Neural progenitor cell (in vitro differentiated cells): ENCODE results near the gene C1orf21. TPM values are rescaled to one million over a fixed set of nuclear protein-coding genes. Genes with fewer than 3 reads are reported as not detected.

Experiments used
- DNase-seq: peaks from one replicate; pipeline ENCODE4 v3.0.0-alpha.2; 2016; ENCODE audit warnings: low spot score
- H2AFZ ChIP-seq: fragments of 200-600 bp; sonication (generic); replicated peaks from 2 replicates; pipeline ENCODE4 v1.6.1; 2016; ENCODE audit warnings: antibody characterized with exemption
- H3F3A ChIP-seq: fragments of 200-600 bp; sonication (generic); 2 replicates; pipeline ENCODE4 v1.6.1; 2016; ENCODE audit warnings: antibody characterized with exemption, low read depth
- H3K27ac ChIP-seq: fragments of 200-600 bp; sonication (generic); 2 replicates; pipeline ENCODE4 v1.5.1; 2016; ENCODE audit warnings: mild to moderate bottlenecking
- H3K27me3 ChIP-seq: fragments of 200-600 bp; sonication (generic); 2 replicates; pipeline ENCODE4 v1.6.1; 2016; ENCODE audit warnings: mild to moderate bottlenecking, moderate library complexity
- H3K36me3 ChIP-seq: fragments of 200-600 bp; sonication (generic); 2 replicates; pipeline ENCODE4 v1.5.1; 2016
- H3K4me1 ChIP-seq: fragments of 200-600 bp; sonication (generic); 2 replicates; pipeline ENCODE4 v1.6.1; 2016; ENCODE audit warnings: mixed run types
- H3K4me2 ChIP-seq: fragments of 200-600 bp; sonication (generic); 2 replicates; pipeline ENCODE4 v1.6.1; 2016
- H3K4me3 ChIP-seq: fragments of 200-600 bp; sonication (generic); 2 replicates; pipeline ENCODE4 v1.5.1; 2016
- H3K79me2 ChIP-seq: fragments of 200-600 bp; sonication (generic); 2 replicates; pipeline ENCODE4 v1.6.1; 2016; ENCODE audit warnings: low read depth
- H3K9ac ChIP-seq: fragments of 200-600 bp; sonication (generic); 2 replicates; pipeline ENCODE4 v1.6.1; 2016
- H3K9me3 ChIP-seq: fragments of 200-600 bp; sonication (generic); 2 replicates; pipeline ENCODE4 v1.5.1; 2016; ENCODE audit warnings: low read depth
- H4K20me1 ChIP-seq: fragments of 200-600 bp; sonication (generic); 2 replicates; pipeline ENCODE4 v1.6.1; 2016; ENCODE audit warnings: low read depth
- H3K27ac Mint-ChIP-seq: 3 replicates; pipeline ENCODE4 v1.8.0; 2021; ENCODE audit warnings: mixed read lengths
- H3K27me3 Mint-ChIP-seq: 2 replicates; pipeline ENCODE4 v1.8.0; 2022; ENCODE audit warnings: low read depth, mild to moderate bottlenecking, inconsistent platforms, moderate library complexity, mixed read lengths; ENCODE audit not compliant: insufficient read depth
- H3K36me3 Mint-ChIP-seq: 3 replicates; pipeline ENCODE4 v1.8.0; 2021; ENCODE audit warnings: mixed read lengths
- H3K4me1 Mint-ChIP-seq: 3 replicates; pipeline ENCODE4 v1.8.0; 2021; ENCODE audit warnings: mixed read lengths
- H3K4me3 Mint-ChIP-seq: 3 replicates; pipeline ENCODE4 v1.8.0; 2021; ENCODE audit warnings: mild to moderate bottlenecking, moderate library complexity, mixed read lengths
- H3K9me3 Mint-ChIP-seq: 3 replicates; pipeline ENCODE4 v1.8.0; 2020; ENCODE audit warnings: mixed read lengths
- CTCF ChIP-seq: fragments of 200-600 bp; sonication (generic); IDR thresholded peaks from 2 replicates; pipeline ENCODE4 v1.5.1; 2017; ENCODE audit warnings: antibody characterized with exemption, mild to moderate bottlenecking
- EZH2 ChIP-seq: fragments of 200-600 bp; sonication (generic); IDR thresholded peaks from 2 replicates; pipeline ENCODE4 v1.6.1; 2017; ENCODE audit warnings: antibody characterized with exemption, mild to moderate bottlenecking, moderate library complexity
- EZH2phosphoT487 ChIP-seq: fragments of 200-600 bp; sonication (generic); IDR thresholded peaks from 2 replicates; pipeline ENCODE4 v1.6.1; 2017; ENCODE audit warnings: antibody characterized with exemption
- total RNA-seq: library from RNA; depleted of rRNA; stranded (reverse); fragments of >200 nt; gene quantifications from 2 replicates; pipeline ENCODE4 v1.2.3, GENCODE V29; 2015; ENCODE audit warnings: low replicate concordance

The C1orf21 gene
- total RNA-seq, 1 donor from 2014 or later = 117 TPM

- H3K27ac ChIP-seq = no peak overlapping the region
- H3K36me3 ChIP-seq = peaks cover 8% of the 10 kb centered on the region
- TF ChIP-seq EZH2phosphoT487 = no peak
- no peak for TF ChIP-seq CTCF
- TF ChIP-seq EZH2 = no peak
- no peak overlapping the region for H3K4me2 ChIP-seq
- H2AFZ ChIP-seq = no peak overlapping the region
- peaks cover 19% of the 10 kb centered on the region for H3K79me2 ChIP-seq
- H3K27me3 ChIP-seq = no peaks in the 10 kb centered on the region
- H3K4me3 Mint-ChIP-seq = no peak overlapping the region
- no peak overlapping the region for H3K27ac Mint-ChIP-seq
- peaks cover 17% of the 10 kb centered on the region for H3K9me3 Mint-ChIP-seq
- H3K9me3 ChIP-seq = no peaks in the 10 kb centered on the region
- no peak overlapping the region for H3K9ac ChIP-seq
- H3F3A ChIP-seq = no peaks in the 10 kb centered on the region
- no peaks in the 10 kb centered on the region for H3K4me1 ChIP-seq
- no peak overlapping the region for H3K4me3 ChIP-seq
- no peaks in the 10 kb centered on the region for H3K4me1 Mint-ChIP-seq
- DNase-seq = no peak
- H3K27me3 Mint-ChIP-seq = no peaks in the 10 kb centered on the region
- peaks cover 29% of the 10 kb centered on the region for H3K36me3 Mint-ChIP-seq
- no peaks in the 10 kb centered on the region for H4K20me1 ChIP-seq
Measured at GRCh38 chr1:184539580-184539979, 152.8 kb downstream of the C1orf21 start.

GRCh38 chr1:184541537-184542152 lies 154.8 kb downstream of the C1orf21 start:
- TF ChIP-seq EZH2phosphoT487 (no peak), EZH2 (no peak), CTCF (no peak)
- DNase-seq = no peak
- H3K27me3 Mint-ChIP-seq = no peaks in the 10 kb centered on the region
- Histone ChIP-seq H3K27ac (no peak overlapping the region), H2AFZ (no peak overlapping the region), H3K4me2 (no peak overlapping the region), H3K4me1 (no peaks in the 10 kb centered on the region), H3K9ac (no peak overlapping the region), H3K4me3 (no peak overlapping the region), H3K79me2 (peaks cover 19% of the 10 kb centered on the region), H3K36me3 (peaks cover 8% of the 10 kb centered on the region), H3K9me3 (no peaks in the 10 kb centered on the region), H3K27me3 (no peaks in the 10 kb centered on the region), H4K20me1 (no peaks in the 10 kb centered on the region), H3F3A (no peaks in the 10 kb centered on the region)
- no peak overlapping the region for H3K27ac Mint-ChIP-seq
- H3K36me3 Mint-ChIP-seq = peaks cover 16% of the 10 kb centered on the region
- H3K4me3 Mint-ChIP-seq = no peak overlapping the region
- peaks cover 17% of the 10 kb centered on the region for H3K9me3 Mint-ChIP-seq
- no peaks in the 10 kb centered on the region for H3K4me1 Mint-ChIP-seq

GRCh38 chr1:184542291-184542690 lies 155.5 kb downstream of the C1orf21 start:
- Mint-ChIP-seq H3K4me1 (no peaks in the 10 kb centered on the region), H3K27ac (no peak overlapping the region), H3K9me3 (peaks cover 14% of the 10 kb centered on the region), H3K4me3 (no peak overlapping the region), H3K27me3 (no peaks in the 10 kb centered on the region), H3K36me3 (peaks cover 13% of the 10 kb centered on the region)
- TF ChIP-seq CTCF = no peak
- TF ChIP-seq EZH2phosphoT487 = no peak
- TF ChIP-seq EZH2 = no peak
- H3K9me3 ChIP-seq = no peaks in the 10 kb centered on the region
- H3K79me2 ChIP-seq = peaks cover 17% of the 10 kb centered on the region
- H3K4me3 ChIP-seq = no peak overlapping the region
- H3K27me3 ChIP-seq = no peaks in the 10 kb centered on the region
- no peak overlapping the region for H2AFZ ChIP-seq
- no peaks in the 10 kb centered on the region for H4K20me1 ChIP-seq
- no peak overlapping the region for H3K4me2 ChIP-seq
- no peak overlapping the region for H3K9ac ChIP-seq
- peaks cover 8% of the 10 kb centered on the region for H3K36me3 ChIP-seq
- H3K4me1 ChIP-seq = no peaks in the 10 kb centered on the region
- H3F3A ChIP-seq = no peaks in the 10 kb centered on the region
- no peak for DNase-seq
- no peak overlapping the region for H3K27ac ChIP-seq
